HEK293 (cell line): ENCODE measurements around the gene MTMR2.

Experiments
- BCL6B ChIP-seq: fragments of 450-650 bp; formaldehyde crosslinking; IDR thresholded peaks from 2 replicates; pipeline ENCODE4 v1.5.1; 2017; ENCODE audit warnings: missing biosample characterization, missing genetic modification characterization
- CTCF ChIP-seq: fragments of 450-650 bp; formaldehyde crosslinking; IDR thresholded peaks from 2 replicates; pipeline ENCODE4 v1.5.1; 2016; ENCODE audit warnings: missing biosample characterization, missing genetic modification characterization
- GFI1B ChIP-seq: fragments of 450-650 bp; formaldehyde crosslinking; IDR thresholded peaks from 2 replicates; pipeline ENCODE4 v1.5.1; 2016; ENCODE audit warnings: missing biosample characterization, missing genetic modification characterization
- KLF10 ChIP-seq: fragments of 450-650 bp; IDR thresholded peaks from 2 replicates; pipeline ENCODE4 v1.5.1; 2018; ENCODE audit warnings: missing biosample characterization, mild to moderate bottlenecking, missing genetic modification characterization
- PRDM4 ChIP-seq: fragments of 450-650 bp; formaldehyde crosslinking; IDR thresholded peaks from 2 replicates; pipeline ENCODE4 v1.5.1; 2017; ENCODE audit warnings: missing biosample characterization, missing genetic modification characterization
- SP2 ChIP-seq: fragments of 450-650 bp; formaldehyde crosslinking; IDR thresholded peaks from 2 replicates; pipeline ENCODE4 v1.5.1; 2016; ENCODE audit warnings: missing biosample characterization, missing genetic modification characterization
- ZBTB10 ChIP-seq: fragments of 450-650 bp; formaldehyde crosslinking; IDR thresholded peaks from 2 replicates; pipeline ENCODE4 v1.5.1; 2016; ENCODE audit warnings: missing biosample characterization, missing genetic modification characterization
- ZBTB21 ChIP-seq: fragments of 450-650 bp; formaldehyde crosslinking; IDR thresholded peaks from 2 replicates; pipeline ENCODE4 v1.5.1; 2017; ENCODE audit warnings: missing biosample characterization, missing genetic modification characterization
- ZBTB7A ChIP-seq: fragments of 450-650 bp; formaldehyde crosslinking; IDR thresholded peaks from 2 replicates; pipeline ENCODE4 v1.5.1; 2016; ENCODE audit warnings: low read depth, missing biosample characterization, missing genetic modification characterization
- ZFHX2 ChIP-seq: fragments of 450-650 bp; formaldehyde crosslinking; conservative IDR thresholded peaks from 2 replicates; pipeline ENCODE4 v1.5.1; 2016; ENCODE audit warnings: missing biosample characterization, missing genetic modification characterization
- ZNF112 ChIP-seq: fragments of 450-650 bp; formaldehyde crosslinking; IDR thresholded peaks from 2 replicates; pipeline ENCODE4 v1.5.0; 2017; ENCODE audit warnings: missing biosample characterization, missing genetic modification characterization
- ZNF121 ChIP-seq: fragments of 450-650 bp; formaldehyde crosslinking; IDR thresholded peaks from 2 replicates; pipeline ENCODE4 v1.5.1; 2016; ENCODE audit warnings: missing biosample characterization, missing genetic modification characterization
- ZNF157 ChIP-seq: fragments of 450-650 bp; formaldehyde crosslinking; IDR thresholded peaks from 2 replicates; pipeline ENCODE4 v1.5.1; 2016; ENCODE audit warnings: missing biosample characterization, missing genetic modification characterization
- ZNF184 ChIP-seq: fragments of 450-650 bp; IDR thresholded peaks from 2 replicates; pipeline ENCODE4 v1.5.1; 2018; ENCODE audit warnings: missing biosample characterization, mild to moderate bottlenecking, missing genetic modification characterization
- ZNF239 ChIP-seq: fragments of 450-650 bp; formaldehyde crosslinking; IDR thresholded peaks from 2 replicates; pipeline ENCODE4 v1.5.1; 2016; ENCODE audit warnings: missing biosample characterization, missing genetic modification characterization
- ZNF266 ChIP-seq: fragments of 450-650 bp; formaldehyde crosslinking; IDR thresholded peaks from 2 replicates; pipeline ENCODE4 v1.5.1; 2016; ENCODE audit warnings: missing biosample characterization, missing genetic modification characterization, low read depth
- ZNF280D ChIP-seq: fragments of 450-650 bp; formaldehyde crosslinking; IDR thresholded peaks from 2 replicates; pipeline ENCODE4 v1.5.1; 2016; ENCODE audit warnings: missing biosample characterization, missing genetic modification characterization
- ZNF350 ChIP-seq: fragments of 450-650 bp; formaldehyde crosslinking; IDR thresholded peaks from 2 replicates; pipeline ENCODE4 v1.5.0; 2017; ENCODE audit warnings: missing biosample characterization, mild to moderate bottlenecking, missing genetic modification characterization
- ZNF600 ChIP-seq: fragments of 450-650 bp; formaldehyde crosslinking; IDR thresholded peaks from 2 replicates; pipeline ENCODE4 v1.5.1; 2016; ENCODE audit warnings: missing biosample characterization, missing genetic modification characterization
- ZNF692 ChIP-seq: fragments of 450-650 bp; formaldehyde crosslinking; IDR thresholded peaks from 2 replicates; pipeline ENCODE4 v1.5.1; 2016; ENCODE audit warnings: missing biosample characterization, missing genetic modification characterization
- ZSCAN23 ChIP-seq: fragments of 450-650 bp; formaldehyde crosslinking; IDR thresholded peaks from 2 replicates; pipeline ENCODE4 v1.5.1; 2016; ENCODE audit warnings: missing biosample characterization, missing genetic modification characterization
- ZSCAN4 ChIP-seq: fragments of 450-650 bp; formaldehyde crosslinking; IDR thresholded peaks from 2 replicates; pipeline ENCODE4 v1.5.1; 2017; ENCODE audit warnings: missing biosample characterization, missing genetic modification characterization
- ZSCAN5A ChIP-seq: fragments of 450-650 bp; formaldehyde crosslinking; IDR thresholded peaks from 2 replicates; pipeline ENCODE4 v1.5.1; 2016; ENCODE audit warnings: missing biosample characterization, missing genetic modification characterization

The MTMR2 gene

GRCh38 chr11:95790123-95790932, 133.6 kb downstream of the MTMR2 start, which contains the start of gene CEP57 (continued):
- TF ChIP-seq ZNF692 (tag by site-specific recombination) (peak; percentile 94), ZNF112 (tag by site-specific recombination) (no peak), SP2 (peak; percentile 43), ZNF121 (tag by site-specific recombination) (no peak), ZSCAN5A (no peak), ZNF280D (no peak), ZFHX2 (tag by site-specific recombination) (peak; percentile 91), ZSCAN4 (tag by site-specific recombination) (no peak), PRDM4 (no peak), ZBTB7A (tag by site-specific recombination) (0 out of 2 replicates have a peak, but pooled peaks have one; percentile 16), ZSCAN23 (tag by site-specific recombination) (peak; percentile 5; the same call in 1 of the 2 replicates), ZBTB21 (tag by site-specific recombination) (peak; percentile 94), ZNF600 (tag by site-specific recombination) (peak; percentile 36; the same call in 1 of the 2 replicates), CTCF (tag by site-specific recombination) (no peak), KLF10 (tag by site-specific recombination) (peak; percentile 80), ZNF157 (tag by site-specific recombination) (no peak), ZBTB10 (peak; percentile 70; the same call in 1 of the 2 replicates), ZNF350 (tag by site-specific recombination) (no peak; the same call in none of the 2 replicates), GFI1B (tag by site-specific recombination) (no peak), ZNF266 (tag by site-specific recombination) (no peak), ZNF239 (no peak), BCL6B (tag by site-specific recombination) (0 out of 2 replicates have a peak, but pooled peaks have one; percentile 9), ZNF184 (tag by site-specific recombination) (no peak)
